OCI-LY7 (cell line): ENCODE results near the gene MARCHF4. TPM values are rescaled to one million over a fixed set of nuclear protein-coding genes. Genes with fewer than 3 reads are reported as not detected.
"Not testable (repeated sequence)": the region's sequence is repeated elsewhere in the genome, so short reads cannot be mapped to it uniquely, and the experiment has no call there.

Source experiments
- BruUV-seq: library from RNA; stranded (reverse); fragments of 400-500 nt; replicated peaks from 2 replicates; lab custom pipeline; 2021; lab: Mats Ljungman, UMichigan
- CTCF ChIA-PET: fragments of 300-600 bp; sonication (Branson Sonifier 250); formaldehyde crosslinking; loops from one replicate; lab custom pipeline; 2022; ENCODE audit warnings: antibody characterized with exemption; ENCODE audit not compliant: unreplicated experiment; lab: Charles Lee
- POLR2A ChIA-PET: fragments of 300-600 bp; sonication (Branson Sonifier 250); formaldehyde crosslinking; loops from one replicate; lab custom pipeline; 2022; ENCODE audit warnings: antibody characterized with exemption; lab: Charles Lee
- DNase-seq: peaks from one replicate; pipeline ENCODE4 v3.0.0-alpha.2; 2015; ENCODE audit warnings: low spot score
- H2AFZ ChIP-seq: fragments of 200-600 bp; sonication (generic), shearing (Covaris generic); 2 replicates; pipeline ENCODE4 v1.6.1; 2014; ENCODE audit warnings: mild to moderate bottlenecking, antibody characterized with exemption, low read length, moderate library complexity
- H3K27ac ChIP-seq: fragments of 200-600 bp; sonication (generic); 2 replicates; pipeline ENCODE4 v1.5.1; 2014; ENCODE audit warnings: mixed run types, low read depth, mild to moderate bottlenecking, moderate library complexity, low read length, inconsistent platforms; ENCODE audit not compliant: poor library complexity, severe bottlenecking
- H3K36me3 ChIP-seq: fragments of 200-600 bp; sonication (generic); 2 replicates; pipeline ENCODE4 v1.6.1; 2014; ENCODE audit warnings: mild to moderate bottlenecking, antibody characterized with exemption, low read length, moderate library complexity, mixed read lengths; ENCODE audit not compliant: insufficient read depth
- H3K4me1 ChIP-seq: fragments of 200-600 bp; sonication (generic); 2 replicates; pipeline ENCODE4 v1.5.1; 2014; ENCODE audit warnings: mild to moderate bottlenecking, low read length; ENCODE audit not compliant: insufficient read depth, poor library complexity, severe bottlenecking
- H3K4me2 ChIP-seq: fragments of 200-600 bp; sonication (generic); 2 replicates; pipeline ENCODE4 v1.6.1; 2014; ENCODE audit warnings: mild to moderate bottlenecking, low read length
- H3K4me3 ChIP-seq: fragments of 200-600 bp; sonication (generic); 2 replicates; pipeline ENCODE4 v1.5.1; 2014; ENCODE audit warnings: mild to moderate bottlenecking, low read depth, low read length; ENCODE audit not compliant: poor library complexity, severe bottlenecking
- H3K79me2 ChIP-seq: fragments of 200-600 bp; sonication (generic); 2 replicates; pipeline ENCODE4 v1.6.1; 2016; ENCODE audit warnings: low read depth, mild to moderate bottlenecking, low read length, moderate library complexity, mixed read lengths; ENCODE audit not compliant: insufficient read depth
- H3K9me2 ChIP-seq: fragments of 200-600 bp; sonication (generic); 2 replicates; pipeline ENCODE4 v1.6.1; 2016; ENCODE audit warnings: mild to moderate bottlenecking, low read length, mixed read lengths; ENCODE audit not compliant: insufficient read depth
- H3K9me3 ChIP-seq: fragments of 200-600 bp; sonication (generic); 2 replicates; pipeline ENCODE4 v1.6.1; 2014; ENCODE audit warnings: mild to moderate bottlenecking, mixed run types, low read length, mixed read lengths
- H4K20me1 ChIP-seq: fragments of 200-600 bp; sonication (generic); 2 replicates; pipeline ENCODE4 v1.6.1; 2014; ENCODE audit warnings: mild to moderate bottlenecking, antibody characterized with exemption, low read length, moderate library complexity, mixed read lengths; ENCODE audit not compliant: insufficient read depth
- CTCF ChIP-seq: fragments of 200-600 bp; sonication (generic); conservative IDR thresholded peaks from 2 replicates; pipeline ENCODE4 v1.5.1; 2014; ENCODE audit warnings: mild to moderate bottlenecking, antibody characterized with exemption, low read length, moderate library complexity, mixed read lengths
- EZH2phosphoT487 ChIP-seq: fragments of 200-600 bp; sonication (generic); IDR thresholded peaks from 2 replicates; pipeline ENCODE4 v1.6.1; 2018; ENCODE audit warnings: low read depth, borderline replicate concordance, mild to moderate bottlenecking, mixed run types, antibody characterized with exemption, low read length, moderate library complexity, mixed read lengths
- intact Hi-C: fragments of 100-400 bp; cut with micrococcal nuclease; formaldehyde crosslinking; loops from one replicate; pipeline ENCODE4 v1.10.0; 2022; ENCODE audit not compliant: unreplicated experiment
- total RNA-seq, 2 experiments: library from RNA; depleted of rRNA in 1 of 2; stranded (reverse); fragments of >200 nt in 1 of 2; shearing (Covaris generic) in 1 of 2; gene quantifications; 2 replicates each; pipeline ENCODE4 v1.2.3, GENCODE V29; 2014 to 2022

The MARCHF4 gene
- total RNA-seq, 2 experiments from 2014 or later = not detected

- H3K4me2 ChIP-seq = no peak overlapping the region
- no peaks in the 10 kb centered on the region for H3K9me3 ChIP-seq
- TF ChIP-seq EZH2phosphoT487 (no peak), CTCF (no peak)
- no peak overlapping the region for H3K27ac ChIP-seq
- DNase-seq = no peak
- no peak overlapping the region for H3K4me3 ChIP-seq
- ChIA-PET POLR2A (no interaction called here), CTCF (no interaction called here)
- H3K79me2 ChIP-seq = no peaks in the 10 kb centered on the region
- H4K20me1 ChIP-seq = no peaks in the 10 kb centered on the region
- no TSS peak for BruUV-seq
- no peak overlapping the region for H2AFZ ChIP-seq
- H3K36me3 ChIP-seq = no peaks in the 10 kb centered on the region
- H3K9me2 ChIP-seq = no peaks in the 10 kb centered on the region
- intact Hi-C loops = no loop called here
- no peaks in the 10 kb centered on the region for H3K4me1 ChIP-seq
These were observed 15.0 kb upstream of the MARCHF4 start for GRCh38 chr2:216387262-216387661.

GRCh38 chr2:216385478-216385877 is 13.2 kb upstream of the MARCHF4 start:
- CTCF ChIA-PET = no interaction called here
- intact Hi-C loops = no loop called here

DNA sequence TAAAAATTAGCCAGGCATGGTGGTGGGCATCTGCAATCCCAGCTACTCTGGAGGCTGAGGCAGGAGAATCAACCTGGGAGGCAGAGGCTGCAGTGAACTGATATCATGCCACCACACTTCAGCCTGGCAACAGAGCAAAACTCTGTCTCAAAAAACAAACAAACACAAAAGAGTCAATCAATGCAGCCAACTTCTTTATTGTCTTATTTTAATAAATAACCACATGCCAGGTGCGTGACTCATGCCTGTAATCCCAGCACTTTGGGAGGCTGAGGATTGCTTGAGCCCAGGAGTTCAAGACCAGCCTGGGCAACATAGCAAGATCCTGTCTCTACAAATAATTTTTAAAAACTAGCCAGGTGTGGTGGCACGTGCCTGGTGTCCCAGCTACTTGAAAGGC is 12.1 kb upstream of the MARCHF4 start:
- H3K4me2 ChIP-seq, H4K20me1 ChIP-seq, BruUV-seq, H3K27ac ChIP-seq, H3K4me3 ChIP-seq, H2AFZ ChIP-seq, intact Hi-C loops, H3K36me3 ChIP-seq, H3K4me1 ChIP-seq, POLR2A ChIA-PET, DNase-seq, H3K79me2 ChIP-seq, CTCF ChIA-PET, H3K9me2 ChIP-seq, H3K9me3 ChIP-seq: not testable (repeated sequence)

More at GRCh38 chr2:216385478-216385877, 13.2 kb upstream of the MARCHF4 start:
- H3K4me2 ChIP-seq = no peak overlapping the region
- TF ChIP-seq EZH2phosphoT487 = no peak
- no peak for TF ChIP-seq CTCF
- no peaks in the 10 kb centered on the region for H3K36me3 ChIP-seq
- POLR2A ChIA-PET = no interaction called here
- no peak overlapping the region for H3K27ac ChIP-seq
- no peaks in the 10 kb centered on the region for H4K20me1 ChIP-seq
- H3K9me3 ChIP-seq = no peaks in the 10 kb centered on the region
- DNase-seq = no peak
- H2AFZ ChIP-seq = no peak overlapping the region
- H3K79me2 ChIP-seq = no peaks in the 10 kb centered on the region
- no TSS peak for BruUV-seq
- H3K9me2 ChIP-seq = no peaks in the 10 kb centered on the region
- H3K4me1 ChIP-seq = no peaks in the 10 kb centered on the region
- H3K4me3 ChIP-seq = no peak overlapping the region
